Left lung (tissue), 14 donors: ENCODE results near the gene TRIM54. TPM values are rescaled to one million over a fixed set of nuclear protein-coding genes. Genes with fewer than 3 reads are reported as not detected.

Experiments
- ATAC-seq: fragments of 200-7000 bp; cut with Tn5 transposase; one replicate; pipeline ENCODE4 v1.9.1; 2020; ENCODE audit warnings: moderate library complexity
- DNase-seq, 4 donors: peaks; one replicate each; pipeline ENCODE4 v3.0.0-alpha.2; 2013 to 2020
- H3K27ac ChIP-seq, 2 donors: fragments of 200-600 bp; sonication (generic) in 1 of 2; one replicate each; pipeline versions ENCODE4 v1.5.0 to v1.8.0; 2020 to 2021
- H3K27me3 ChIP-seq, 2 donors: fragments of 200-600 bp; sonication (generic) in 1 of 2; one replicate each; pipeline versions ENCODE4 v1.5.0 to v1.8.0; 2020 to 2021
- H3K36me3 ChIP-seq, 2 donors: fragments of 200-600 bp; sonication (generic) in 1 of 2; one replicate each; pipeline versions ENCODE4 v1.5.0 to v1.8.0; 2020 to 2021
- H3K4me1 ChIP-seq, 2 donors: fragments of 200-600 bp; one replicate each; pipeline ENCODE4 v1.8.0; 2021
- H3K4me3 ChIP-seq, 2 donors: fragments of 200-600 bp; sonication (generic) in 1 of 2; one replicate each; pipeline versions ENCODE4 v1.5.0 to v1.8.0; 2020 to 2021; ENCODE audit warnings: mild to moderate bottlenecking in 1 of 2
- H3K9me3 ChIP-seq, 2 donors: fragments of 200-600 bp; sonication (generic) in 1 of 2; one replicate each; pipeline versions ENCODE4 v1.5.0 to v1.8.0; 2020 to 2021
- CTCF ChIP-seq, 2 donors: fragments of 200-600 bp; sonication (generic) in 1 of 2; IDR thresholded peaks; one replicate each; pipeline versions ENCODE4 v1.5.0 to v1.8.0; 2021; ENCODE audit warnings: antibody characterized with exemption in 2 of 2
- intact Hi-C, 2 donors: fragments of 100-400 bp; cut with DNase I; formaldehyde crosslinking; loops; one replicate each; pipeline versions ENCODE4 v1.11.2 to v1.14.2; 2022
- long read RNA-seq, 12 donors: library from polyadenylated mRNA in 2 of 12; unstranded in 2 of 12; transcript quantifications; one replicate each; pipeline ENCODE4 v2.0.0 and lab custom pipeline, GENCODE V29; 2019 to 2026
- polyA plus RNA-seq, 6 donors: library from polyadenylated mRNA; unstranded; fragments of 120-200 nt; gene quantifications; one replicate each; pipeline ENCODE4 v1.2.1, GENCODE V29; 2013; ENCODE audit not compliant: insufficient read length in 6 of 6
- total RNA-seq, 2 donors: library from RNA; stranded (reverse); fragmentation: NEBNext Ultra II Directional; extraction: Animal tissue kit (Norgen Biotek cat#: 25700); gene quantifications; one replicate each; pipeline ENCODE4 v1.2.1, GENCODE V29; 2021
- donor health status: DM: no; HTN: yes; CAD: no.
- donor health status: DM: no; HTN: no; CAD: no.

Gene TRIM54
- total RNA-seq (under 1 TPM in 1 of 2 donors, not detected in 1; 0.17 TPM), polyA plus RNA-seq (under 1 TPM in 5 of 6 donors, not detected in 1; 0.07 to 0.14 (median 0.09) TPM)
- long read RNA-seq, donor 1, result 0 reads
- long read RNA-seq, donor 2, result 0 reads
- long read RNA-seq, donor 3, result 0 reads
- long read RNA-seq, donor 4, result 0 reads
- long read RNA-seq, donor 5, result 0 reads
- long read RNA-seq, donor 6, result 0 reads
- long read RNA-seq, donor 7, result 0 reads
- long read RNA-seq, donor 8, partial matches to known transcripts, result 0 of 1 reads
- long read RNA-seq, donor 8, other reads (novel, unspliced or antisense), result 0 of 1 reads
- long read RNA-seq, donor 9, result 0 reads
- long read RNA-seq, donor 10, partial matches to known transcripts, result 1 of 1 reads
- long read RNA-seq, donor 10, other reads (novel, unspliced or antisense), result 0 of 1 reads
- long read RNA-seq, donor 11, partial matches to known transcripts, result 43 of 96 reads
- long read RNA-seq, donor 11, other reads (novel, unspliced or antisense), result 53 of 96 reads
- long read RNA-seq, donor 12, result 0 reads

- no peak for TF ChIP-seq CTCF (IDR thresholded peaks at IDR 0.05)
- ATAC-seq (no peak), DNase-seq (no peak)
- Histone ChIP-seq H3K4me3 (no peak within 1 kb of the TSS), H3K27ac (no peak within 1 kb of the TSS), H3K36me3 (no peaks in the 10 kb centered on the region), H3K27me3 (peaks cover 0 to 29% of the 10 kb centered on the region in 2 donors), H3K9me3 (no peaks in the 10 kb centered on the region), H3K4me1 (peaks cover 0 to 4% of the 10 kb centered on the region in 2 donors)
- intact Hi-C loops, result loop anchor here in 1 of 2 donors (10.0 kb wide), 1 partner anchor 187 kb away; no protein-coding TSS in a partner anchor
Observed at GRCh38 chr2:27281855-27282559, at the start of gene TRIM54. TRIM54 (plus strand) TSS chr2:27282429; CDS start chr2:27282732, 303 bp downstream.

GRCh38 chr2:27233341-27233740, 48.9 kb upstream of the TRIM54 start:
- ATAC-seq, result no peak
- Histone ChIP-seq H3K36me3 (peaks cover 0 to 100% of the 10 kb centered on the region in 2 donors), H3K4me3 (no peak overlapping the region), H3K4me1 (no peaks in the 10 kb centered on the region), H3K9me3 (no peaks in the 10 kb centered on the region), H3K27ac (no peak overlapping the region), H3K27me3 (no peaks in the 10 kb centered on the region)
- intact Hi-C loops, result no loop called here
- DNase-seq, result no peak
- no peak for TF ChIP-seq CTCF (IDR thresholded peaks at IDR 0.05)

GRCh38 chr2:27236136-27236535, 46.1 kb upstream of the TRIM54 start:
- no peak for DNase-seq
- no peak for ATAC-seq
- Histone ChIP-seq H3K4me3 (no peak overlapping the region), H3K9me3 (no peaks in the 10 kb centered on the region), H3K27ac (no peak overlapping the region), H3K36me3 (peaks cover 0 to 100% of the 10 kb centered on the region in 2 donors), H3K4me1 (no peaks in the 10 kb centered on the region), H3K27me3 (no peaks in the 10 kb centered on the region)
- TF ChIP-seq CTCF (IDR thresholded peaks at IDR 0.05), result no peak
- intact Hi-C loops, result no loop called here

- TF ChIP-seq CTCF (IDR thresholded peaks at IDR 0.05), result no peak
- Histone ChIP-seq H3K4me3 (no peak overlapping the region), H3K9me3 (no peaks in the 10 kb centered on the region), H3K27me3 (no peaks in the 10 kb centered on the region), H3K27ac (no peak overlapping the region), H3K4me1 (no peaks in the 10 kb centered on the region), H3K36me3 (peaks cover 0 to 100% of the 10 kb centered on the region in 2 donors)
- DNase-seq (no peak), ATAC-seq (no peak)
- intact Hi-C loops, result no loop called here
Observed at GRCh38 chr2:27236626-27237025, 45.6 kb upstream of the TRIM54 start.
